ENCODE measurements around the gene HILPDA. TPM values are rescaled to one million over a fixed set of nuclear protein-coding genes. Genes with fewer than 3 reads are reported as not detected.
A peak's percentile ranks its signal among the peaks of the same experiment; 100 is the strongest.
"Not testable (repeated sequence)": the region's sequence is repeated elsewhere in the genome, so short reads cannot be mapped to it uniquely, and the experiment has no call there.

Gene HILPDA
- total and polyA plus RNA-seq, 3 donors from 2014 or later = 31.4 to 44.8 (median 34.3) TPM

DNA sequence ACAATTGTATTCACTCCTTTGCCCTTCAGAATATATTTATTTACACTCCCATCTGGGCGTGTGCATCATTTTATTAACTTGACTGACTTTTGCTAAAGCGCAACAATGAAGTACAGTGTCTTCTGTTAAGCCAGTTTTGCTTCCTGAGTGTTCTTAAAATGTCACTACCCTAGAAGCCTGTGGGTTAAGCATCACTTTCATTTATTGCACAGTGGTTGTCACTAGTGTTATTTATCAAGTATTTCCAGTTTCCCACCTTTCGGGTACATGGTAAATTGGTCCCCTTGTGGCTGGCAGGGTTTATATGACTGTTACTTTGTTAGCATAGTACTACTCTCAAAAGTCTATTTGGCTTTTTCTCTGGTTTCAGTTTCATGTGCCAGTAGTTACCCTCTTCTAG is 3.3 kb downstream of the HILPDA start:
- intact Hi-C loops (cut with DNase I; ENCODE audit: low total_unique reads) = no loop called here
- Histone ChIP-seq H3K27me3 (no peaks in the 10 kb centered on the region), H3K9me3 (no peaks in the 10 kb centered on the region), H3K27ac (peak overlapping the region in 1 of 2 donors; percentile 30), H3K4me3 (no peak overlapping the region), H3K4me1 (peaks cover 40% of the 10 kb centered on the region), H3K36me3 (ENCODE audit: low read depth, missing control alignments) (no peaks in the 10 kb centered on the region)
- TF ChIP-seq, protein P1, sequence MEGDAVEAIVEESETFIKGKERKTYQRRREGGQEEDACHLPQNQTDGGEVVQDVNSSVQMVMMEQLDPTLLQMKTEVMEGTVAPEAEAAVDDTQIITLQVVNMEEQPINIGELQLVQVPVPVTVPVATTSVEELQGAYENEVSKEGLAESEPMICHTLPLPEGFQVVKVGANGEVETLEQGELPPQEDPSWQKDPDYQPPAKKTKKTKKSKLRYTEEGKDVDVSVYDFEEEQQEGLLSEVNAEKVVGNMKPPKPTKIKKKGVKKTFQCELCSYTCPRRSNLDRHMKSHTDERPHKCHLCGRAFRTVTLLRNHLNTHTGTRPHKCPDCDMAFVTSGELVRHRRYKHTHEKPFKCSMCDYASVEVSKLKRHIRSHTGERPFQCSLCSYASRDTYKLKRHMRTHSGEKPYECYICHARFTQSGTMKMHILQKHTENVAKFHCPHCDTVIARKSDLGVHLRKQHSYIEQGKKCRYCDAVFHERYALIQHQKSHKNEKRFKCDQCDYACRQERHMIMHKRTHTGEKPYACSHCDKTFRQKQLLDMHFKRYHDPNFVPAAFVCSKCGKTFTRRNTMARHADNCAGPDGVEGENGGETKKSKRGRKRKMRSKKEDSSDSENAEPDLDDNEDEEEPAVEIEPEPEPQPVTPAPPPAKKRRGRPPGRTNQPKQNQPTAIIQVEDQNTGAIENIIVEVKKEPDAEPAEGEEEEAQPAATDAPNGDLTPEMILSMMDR (IDR thresholded peaks at IDR 0.05) = no peak
- TF ChIP-seq POLR2A (IDR thresholded peaks at IDR 0.05) = no peak
- 59 to 61% methylated on average over 3 of the region's 3 CpGs for WGBS, 2 donors
- DNase-seq = no peak

DNA sequence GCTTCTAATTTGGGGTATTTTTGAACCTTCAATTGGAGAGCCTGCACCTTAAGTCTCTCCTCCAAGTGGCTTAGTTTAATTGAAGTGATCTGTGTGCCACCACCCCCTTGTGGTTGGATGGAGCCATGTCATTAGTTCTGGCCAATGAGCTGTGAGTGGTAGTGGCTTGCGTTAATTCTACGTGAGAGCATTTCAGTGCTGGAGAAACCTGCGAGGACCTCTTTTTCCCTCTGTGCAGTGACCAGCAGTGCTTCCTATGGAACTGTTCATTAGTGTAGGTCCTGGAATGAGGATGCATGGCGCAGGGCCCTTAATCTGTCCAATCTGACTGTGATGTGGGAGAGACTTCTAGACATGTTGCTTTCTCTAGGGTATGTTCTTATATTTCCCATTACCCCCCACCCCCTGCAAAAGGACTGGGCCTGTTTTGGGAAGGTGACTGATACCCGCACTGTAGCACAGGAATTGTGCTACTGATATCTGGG is 3.8 kb downstream of the HILPDA start:
- H3K27me3 ChIP-seq = no peaks in the 10 kb centered on the region
- no peak overlapping the region for H3K27ac ChIP-seq
- peaks cover 35% of the 10 kb centered on the region for H3K4me1 ChIP-seq
- 39 to 46% methylated on average over 4 to 5 of the region's 5 CpGs for WGBS, 2 donors
- no peak overlapping the region for H3K4me3 ChIP-seq
- peak; percentile 85 for DNase-seq
- intact Hi-C loops (cut with DNase I; ENCODE audit: low total_unique reads) = no loop called here
- no peak for TF ChIP-seq POLR2A (IDR thresholded peaks at IDR 0.05)
- TF ChIP-seq, protein P1 (IDR thresholded peaks at IDR 0.05) = peak; percentile 78 to 92 (median 91)
- no peaks in the 10 kb centered on the region for H3K36me3 ChIP-seq (ENCODE audit: low read depth, missing control alignments)
- no peaks in the 10 kb centered on the region for H3K9me3 ChIP-seq

DNA sequence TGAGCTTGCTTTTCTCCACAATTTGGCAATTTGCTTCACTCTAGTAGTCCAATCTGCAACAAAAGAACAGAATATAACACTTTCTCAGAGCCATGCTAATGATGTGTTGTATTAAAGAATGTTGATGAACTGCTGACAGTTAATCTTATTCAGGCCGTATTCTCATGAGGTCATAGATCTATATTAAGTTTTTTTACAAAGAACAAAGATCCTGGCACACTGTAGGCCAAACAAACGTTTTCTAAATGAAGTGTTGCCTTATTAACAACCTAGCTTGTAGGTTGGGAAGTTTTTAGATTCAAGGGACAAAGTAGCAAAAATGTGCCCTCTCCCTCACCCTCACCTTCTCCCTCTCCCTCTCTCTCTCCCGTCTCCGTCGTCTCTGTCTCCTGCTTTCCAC is 6.8 kb downstream of the HILPDA start:
- Histone ChIP-seq H3K27me3 (no peaks in the 10 kb centered on the region), H3K4me3 (no peak overlapping the region), H3K36me3 (ENCODE audit: low read depth, missing control alignments) (no peaks in the 10 kb centered on the region), H3K9me3 (no peaks in the 10 kb centered on the region), H3K27ac (no peak overlapping the region), H3K4me1 (peaks cover 16% of the 10 kb centered on the region)
- WGBS, 2 donors = 39 to 51% methylated on average over 5 of the region's 5 CpGs
- intact Hi-C loops (cut with DNase I; ENCODE audit: low total_unique reads) = loop anchor here (5.0 kb wide), 1 partner anchor 35 kb away; no protein-coding TSS in a partner anchor
- TF ChIP-seq POLR2A (IDR thresholded peaks at IDR 0.05) = no peak
- TF ChIP-seq, protein P1 (IDR thresholded peaks at IDR 0.05) = no peak
- DNase-seq = no peak

DNA sequence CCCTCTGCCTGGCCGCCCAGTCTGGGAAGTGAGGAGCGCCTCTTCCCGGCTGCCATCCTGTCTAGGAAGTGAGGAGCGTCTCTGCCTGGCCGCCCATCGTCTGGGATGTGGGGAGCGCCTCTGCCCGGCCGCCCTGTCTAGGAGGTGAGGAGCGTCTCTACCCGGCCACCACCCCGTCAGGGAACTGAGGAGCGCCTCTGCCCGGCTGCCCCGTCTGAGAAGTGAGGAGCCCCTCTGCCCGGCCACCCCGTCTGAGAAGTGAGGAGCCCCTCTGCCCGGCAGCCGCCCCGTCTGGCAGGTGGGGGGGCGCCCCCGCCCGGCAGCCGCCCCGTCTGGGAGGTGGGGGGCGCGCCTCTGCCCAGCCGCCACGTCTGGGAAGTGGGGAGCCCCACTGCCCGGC is 7.7 kb downstream of the HILPDA start:
- intact Hi-C loops (cut with DNase I; ENCODE audit: low total_unique reads) = loop anchor here (5.0 kb wide), 1 partner anchor 36 kb away; no protein-coding TSS in a partner anchor
- peak overlapping the region in 1 of 2 donors; percentile 9 for H3K4me3 ChIP-seq
- H3K4me1 ChIP-seq = peaks cover 16% of the 10 kb centered on the region
- not testable (repeated sequence) for H3K27me3 ChIP-seq; H3K9me3 ChIP-seq; H3K36me3 ChIP-seq (ENCODE audit: low read depth, missing control alignments); DNase-seq; H3K27ac ChIP-seq
- WGBS, 2 donors = 80 to 87% methylated on average over 4 to 29 of the region's 30 CpGs

DNA sequence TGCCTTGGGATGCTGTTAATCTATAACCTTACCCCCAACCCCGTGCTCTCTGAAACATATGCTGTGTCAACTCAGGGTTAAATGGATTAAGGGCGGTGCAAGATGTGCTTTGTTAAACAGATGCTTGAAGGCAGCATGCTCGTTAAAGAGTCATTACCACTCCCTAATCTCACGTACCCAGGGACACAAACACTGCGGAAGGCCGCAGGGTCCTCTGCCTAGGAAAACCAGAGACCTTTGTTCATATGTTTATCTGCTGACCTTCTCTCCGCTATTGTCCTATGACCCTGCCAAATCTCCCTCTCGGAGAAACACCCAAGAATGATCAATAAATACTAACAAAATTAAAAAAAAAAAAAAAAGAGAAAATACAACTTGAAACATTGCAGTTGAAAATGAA is 8.3 kb downstream of the HILPDA start:
- H3K9me3 ChIP-seq; DNase-seq; H3K36me3 ChIP-seq (ENCODE audit: low read depth, missing control alignments); H3K27ac ChIP-seq; H3K27me3 ChIP-seq; H3K4me3 ChIP-seq: not testable (repeated sequence)
- peaks cover 11% of the 10 kb centered on the region for H3K4me1 ChIP-seq
- 56 to 62% methylated on average over 8 of the region's 8 CpGs for WGBS, 2 donors
- intact Hi-C loops (cut with DNase I; ENCODE audit: low total_unique reads) = loop anchor here (5.0 kb wide), 1 partner anchor 37 kb away; no protein-coding TSS in a partner anchor

DNA sequence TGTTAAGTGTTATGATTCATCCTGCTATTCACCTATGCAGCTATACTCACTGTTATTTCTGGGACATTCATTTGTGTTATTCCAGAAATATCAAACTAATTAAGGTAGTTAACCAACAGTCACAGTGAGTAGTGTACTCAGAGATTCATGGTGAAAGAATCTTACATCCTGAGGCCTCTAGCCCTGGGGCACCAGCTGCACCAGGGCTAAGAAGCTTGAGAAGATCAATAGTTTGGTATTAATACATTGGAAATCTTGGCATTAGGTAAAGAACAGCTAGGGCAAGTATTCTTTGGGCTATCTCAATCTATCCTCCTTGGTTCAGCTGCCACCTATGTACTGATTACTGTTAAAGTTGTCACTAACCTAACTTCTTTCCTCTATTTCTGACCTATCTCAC is 11.2 kb downstream of the HILPDA start:
- H3K4me1 ChIP-seq; H3K4me3 ChIP-seq; H3K9me3 ChIP-seq; H3K27me3 ChIP-seq; DNase-seq; H3K27ac ChIP-seq; intact Hi-C loops (cut with DNase I; ENCODE audit: low total_unique reads); H3K36me3 ChIP-seq (ENCODE audit: low read depth, missing control alignments): not testable (repeated sequence)
